MM.1S (cell line): Measurements from ENCODE around the gene KAT2B.

ENCODE experiments used
- DNase-seq: peaks from one replicate; pipeline ENCODE4 v3.0.0-alpha.2; 2015
- H2AFZ ChIP-seq: fragments of 300-600 bp; sonication (generic); 2 replicates; pipeline ENCODE4 v1.6.0; 2016; ENCODE audit warnings: antibody characterized with exemption, low read length
- H3F3A ChIP-seq: fragments of 300-600 bp; sonication (generic); 2 replicates; pipeline ENCODE4 v1.6.1; 2016; ENCODE audit warnings: mild to moderate bottlenecking, antibody characterized with exemption, low read length, moderate library complexity, mixed read lengths; ENCODE audit not compliant: insufficient read depth
- H3K27ac ChIP-seq: fragments of 300-600 bp; sonication (generic); 2 replicates; pipeline ENCODE4 v1.5.1; 2016; ENCODE audit warnings: mild to moderate bottlenecking, low read length
- H3K27me3 ChIP-seq: fragments of 300-600 bp; sonication (generic); replicated peaks from 2 replicates; pipeline ENCODE4 v1.6.0; 2016; ENCODE audit warnings: low read length; ENCODE audit not compliant: insufficient read depth
- H3K36me3 ChIP-seq: fragments of 300-600 bp; sonication (generic); replicated peaks from 2 replicates; pipeline ENCODE4 v1.6.1; 2016; ENCODE audit warnings: mild to moderate bottlenecking, low read length, mixed read lengths; ENCODE audit not compliant: insufficient read depth
- H3K4me1 ChIP-seq: fragments of 300-600 bp; sonication (generic); 2 replicates; pipeline ENCODE4 v1.6.1; 2016; ENCODE audit warnings: low read length, mixed read lengths
- H3K4me2 ChIP-seq: fragments of 300-600 bp; sonication (generic); 2 replicates; pipeline ENCODE4 v1.6.0; 2016; ENCODE audit warnings: low read depth, low read length
- H3K4me3 ChIP-seq: fragments of 300-600 bp; sonication (generic); 2 replicates; pipeline ENCODE4 v1.5.1; 2016; ENCODE audit warnings: low read length, mixed read lengths
- H3K79me2 ChIP-seq: fragments of 300-600 bp; sonication (generic); 2 replicates; pipeline ENCODE4 v1.6.1; 2016; ENCODE audit warnings: mixed run types, low read length, mixed read lengths
- H3K9ac ChIP-seq: fragments of 300-600 bp; sonication (generic); 2 replicates; pipeline ENCODE4 v1.6.1; 2016; ENCODE audit warnings: low read length, mixed read lengths
- H3K9me2 ChIP-seq: fragments of 300-600 bp; sonication (generic); replicated peaks from 2 replicates; pipeline ENCODE4 v1.6.1; 2016; ENCODE audit warnings: mild to moderate bottlenecking, low read length, mixed read lengths; ENCODE audit not compliant: insufficient read depth
- H3K9me3 ChIP-seq: fragments of 300-600 bp; sonication (generic); replicated peaks from 2 replicates; pipeline ENCODE4 v1.6.1; 2016; ENCODE audit warnings: mild to moderate bottlenecking, low read length, mixed read lengths; ENCODE audit not compliant: insufficient read depth
- H4K20me1 ChIP-seq: fragments of 300-600 bp; sonication (generic); 2 replicates; pipeline ENCODE4 v1.6.1; 2016; ENCODE audit warnings: mild to moderate bottlenecking, low read length, moderate library complexity, mixed read lengths; ENCODE audit not compliant: insufficient read depth
- CTCF ChIP-seq: fragments of 300-600 bp; sonication (generic); IDR thresholded peaks from 2 replicates; pipeline ENCODE4 v1.5.1; 2016; ENCODE audit warnings: antibody characterized with exemption, low read length, mixed read lengths
- EZH2 ChIP-seq: fragments of 300-600 bp; sonication (generic); optimal IDR thresholded peaks from 2 replicates; pipeline ENCODE3; 2017; ENCODE audit warnings: low read depth, mild to moderate bottlenecking, antibody characterized with exemption, low read length, mixed read lengths
- EZH2phosphoT487 ChIP-seq: fragments of 300-600 bp; sonication (generic); IDR thresholded peaks from 2 replicates; pipeline ENCODE4 v1.6.1; 2018; ENCODE audit warnings: antibody characterized with exemption, low read length

Gene KAT2B

GRCh38 chr3:20056725-20057611 lies 16.7 kb downstream of the KAT2B start:
- no peak overlapping the region for H2AFZ ChIP-seq
- H3K4me3 ChIP-seq = no peak overlapping the region
- TF ChIP-seq EZH2 (no peak), CTCF (no peak), EZH2phosphoT487 (no peak)
- no peak overlapping the region for H3K9ac ChIP-seq
- no peaks in the 10 kb centered on the region for H3K36me3 ChIP-seq
- no peaks in the 10 kb centered on the region for H3K27me3 ChIP-seq
- no peak overlapping the region for H3K4me2 ChIP-seq
- peaks cover 34% of the 10 kb centered on the region for H3K4me1 ChIP-seq
- no peak for DNase-seq
- H3K9me3 ChIP-seq = no peaks in the 10 kb centered on the region
- H3K9me2 ChIP-seq = no peaks in the 10 kb centered on the region
- H4K20me1 ChIP-seq = no peaks in the 10 kb centered on the region
- H3K79me2 ChIP-seq = peaks cover 76% of the 10 kb centered on the region
- peaks cover 26% of the 10 kb centered on the region for H3F3A ChIP-seq
- no peak overlapping the region for H3K27ac ChIP-seq

GRCh38 chr3:20057612-20058180 lies 17.4 kb downstream of the KAT2B start:
- Histone ChIP-seq H3K9ac (no peak overlapping the region), H3K27me3 (no peaks in the 10 kb centered on the region), H3K4me1 (peaks cover 34% of the 10 kb centered on the region), H4K20me1 (no peaks in the 10 kb centered on the region), H3F3A (peaks cover 26% of the 10 kb centered on the region), H3K36me3 (no peaks in the 10 kb centered on the region), H2AFZ (no peak overlapping the region), H3K9me2 (no peaks in the 10 kb centered on the region), H3K9me3 (no peaks in the 10 kb centered on the region), H3K79me2 (peaks cover 72% of the 10 kb centered on the region), H3K27ac (no peak overlapping the region), H3K4me3 (no peak overlapping the region), H3K4me2 (no peak overlapping the region)
- TF ChIP-seq EZH2phosphoT487 = no peak
- no peak for TF ChIP-seq EZH2
- no peak for TF ChIP-seq CTCF
- DNase-seq = no peak

GRCh38 chr3:20059929-20060328 lies 19.7 kb downstream of the KAT2B start:
- no peaks in the 10 kb centered on the region for H3K27me3 ChIP-seq
- H3K79me2 ChIP-seq = peaks cover 82% of the 10 kb centered on the region
- no peaks in the 10 kb centered on the region for H4K20me1 ChIP-seq
- H3K4me2 ChIP-seq = no peak overlapping the region
- H2AFZ ChIP-seq = no peak overlapping the region
- peaks cover 20% of the 10 kb centered on the region for H3F3A ChIP-seq
- no peak overlapping the region for H3K9ac ChIP-seq
- no peaks in the 10 kb centered on the region for H3K9me2 ChIP-seq
- DNase-seq = no peak
- H3K4me1 ChIP-seq = peaks cover 29% of the 10 kb centered on the region
- no peak overlapping the region for H3K27ac ChIP-seq
- H3K4me3 ChIP-seq = no peak overlapping the region
- H3K9me3 ChIP-seq = no peaks in the 10 kb centered on the region
- H3K36me3 ChIP-seq = no peaks in the 10 kb centered on the region
- TF ChIP-seq EZH2 (no peak), EZH2phosphoT487 (no peak), CTCF (no peak)
